PC-3 (cell line): Measurements from ENCODE around the gene SPIRE2. TPM values are rescaled to one million over a fixed set of nuclear protein-coding genes. Genes with fewer than 3 reads are reported as not detected.

Experiments
- ATAC-seq: fragments of 200-7000 bp; cut with Tn5 transposase; 2 replicates; pipeline ENCODE4 v1.9.1; 2020; ENCODE audit warnings: mild to moderate bottlenecking, moderate library complexity
- BruUV-seq: library from RNA; stranded (reverse); fragments of 400-500 nt; replicated peaks from 2 replicates; lab custom pipeline; 2021; lab: Mats Ljungman, UMichigan
- CTCF ChIA-PET: fragments of 300-600 bp; sonication (Branson Sonifier 250); formaldehyde crosslinking; loops from one replicate; lab custom pipeline; 2022; ENCODE audit warnings: antibody characterized with exemption; lab: Charles Lee
- POLR2A ChIA-PET: fragments of 300-600 bp; sonication (Branson Sonifier 250); formaldehyde crosslinking; loops from one replicate; lab custom pipeline; 2022; ENCODE audit warnings: antibody characterized with exemption; ENCODE audit not compliant: unreplicated experiment; lab: Charles Lee
- DNase-seq: peaks from one replicate; pipeline ENCODE4 v3.0.0-alpha.2; 2015
- H2AFZ ChIP-seq: fragments of 300-600 bp; sonication (generic); 2 replicates; pipeline ENCODE4 v1.6.0; 2016; ENCODE audit warnings: antibody characterized with exemption, low read length
- H3F3A ChIP-seq: fragments of 300-600 bp; sonication (generic); one replicate; pipeline ENCODE4 v1.6.0; 2017; ENCODE audit warnings: antibody characterized with exemption, low read length, control low read depth, mild to moderate bottlenecking; ENCODE audit not compliant: unreplicated experiment
- H3K27ac ChIP-seq: fragments of 300-600 bp; sonication (generic); 2 replicates; pipeline ENCODE4 v1.5.1; 2016; ENCODE audit warnings: mild to moderate bottlenecking, low read length
- H3K27me3 ChIP-seq: fragments of 300-600 bp; sonication (generic); 2 replicates; pipeline ENCODE4 v1.6.1; 2016; ENCODE audit warnings: low read length, mixed read lengths
- H3K36me3 ChIP-seq: fragments of 300-600 bp; sonication (generic); 2 replicates; pipeline ENCODE4 v1.6.1; 2016; ENCODE audit warnings: low read depth, mixed run types, low read length, mixed read lengths
- H3K4me1 ChIP-seq: fragments of 300-600 bp; sonication (generic); 2 replicates; pipeline ENCODE4 v1.5.1; 2016; ENCODE audit warnings: low read length; ENCODE audit not compliant: insufficient read depth
- H3K4me2 ChIP-seq: fragments of 300-600 bp; sonication (generic); 2 replicates; pipeline ENCODE4 v1.6.0; 2016; ENCODE audit warnings: low read length
- H3K4me3 ChIP-seq: fragments of 300-600 bp; sonication (generic); 2 replicates; pipeline ENCODE4 v1.5.1; 2016; ENCODE audit warnings: mild to moderate bottlenecking, low read length, mixed read lengths
- H3K79me2 ChIP-seq: fragments of 300-600 bp; sonication (generic); 2 replicates; pipeline ENCODE4 v1.6.1; 2017; ENCODE audit warnings: low read length, mixed read lengths
- H3K9ac ChIP-seq: fragments of 300-600 bp; sonication (generic); 2 replicates; pipeline ENCODE4 v1.6.0; 2016; ENCODE audit warnings: mild to moderate bottlenecking, low read length
- H3K9me2 ChIP-seq: fragments of 300-600 bp; sonication (generic); replicated peaks from 2 replicates; pipeline ENCODE4 v1.6.1; 2016; ENCODE audit warnings: mixed run types, low read length, mixed read lengths
- H3K9me3 ChIP-seq: fragments of 300-600 bp; sonication (generic); 2 replicates; pipeline ENCODE4 v1.6.1; 2016; ENCODE audit warnings: low read length, mixed read lengths
- H4K20me1 ChIP-seq: fragments of 300-600 bp; sonication (generic); 2 replicates; pipeline ENCODE4 v1.6.1; 2016; ENCODE audit warnings: low read length, mixed read lengths
- CTCF ChIP-seq: fragments of 300-600 bp; sonication (generic); conservative IDR thresholded peaks from 2 replicates; pipeline ENCODE4 v1.5.1; 2017; ENCODE audit warnings: antibody characterized with exemption, low read depth, mild to moderate bottlenecking, low read length
- EZH2 ChIP-seq: fragments of 300-600 bp; sonication (generic); IDR thresholded peaks from one replicate; pipeline ENCODE4 v1.6.1; 2017; ENCODE audit warnings: antibody characterized with exemption, mild to moderate bottlenecking, low read length; ENCODE audit not compliant: unreplicated experiment
- EZH2phosphoT487 ChIP-seq: fragments of 300-600 bp; sonication (generic); IDR thresholded peaks from 2 replicates; pipeline ENCODE4 v1.6.1; 2018; ENCODE audit warnings: mild to moderate bottlenecking, antibody characterized with exemption, low read length, borderline replicate concordance
- intact Hi-C: fragments of 100-400 bp; cut with micrococcal nuclease; formaldehyde crosslinking; loops from 2 replicates; pipeline ENCODE4 v1.9.0; 2023
- total RNA-seq: library from RNA; depleted of rRNA; stranded (reverse); fragments of >200 nt; gene quantifications from 2 replicates; pipeline ENCODE4 v1.2.3, GENCODE V29; 2014

SPIRE2 gene
- total RNA-seq, 1 experiment from 2014 or later, result 13.2 TPM

GRCh38 chr16:89847940-89848297 lies 19.6 kb downstream of the SPIRE2 start:
- ATAC-seq (no peak), DNase-seq (no peak)
- CTCF ChIA-PET, result no interaction called here
- POLR2A ChIA-PET, result no interaction called here
- Histone ChIP-seq H3K27ac (no peak overlapping the region), H3K9ac (no peak overlapping the region), H3K9me2 (no peaks in the 10 kb centered on the region), H3K36me3 (no peaks in the 10 kb centered on the region), H2AFZ (no peak overlapping the region), H3K9me3 (no peaks in the 10 kb centered on the region), H3K27me3 (no peaks in the 10 kb centered on the region), H3K4me2 (no peak overlapping the region), H3K4me1 (peaks cover 8% of the 10 kb centered on the region; the same call in 1 of the 2 replicates), H3F3A (no peaks in the 10 kb centered on the region), H4K20me1 (no peaks in the 10 kb centered on the region), H3K79me2 (no peaks in the 10 kb centered on the region), H3K4me3 (no peak overlapping the region)
- intact Hi-C loops, result no loop called here
- TF ChIP-seq CTCF (no peak), EZH2 (no peak), EZH2phosphoT487 (no peak)
- BruUV-seq, result no TSS peak

GRCh38 chr16:89848974-89849373 lies 20.7 kb downstream of the SPIRE2 start:
- DNase-seq, result no peak
- TF ChIP-seq EZH2phosphoT487 (no peak), CTCF (no peak), EZH2 (no peak)

DNA sequence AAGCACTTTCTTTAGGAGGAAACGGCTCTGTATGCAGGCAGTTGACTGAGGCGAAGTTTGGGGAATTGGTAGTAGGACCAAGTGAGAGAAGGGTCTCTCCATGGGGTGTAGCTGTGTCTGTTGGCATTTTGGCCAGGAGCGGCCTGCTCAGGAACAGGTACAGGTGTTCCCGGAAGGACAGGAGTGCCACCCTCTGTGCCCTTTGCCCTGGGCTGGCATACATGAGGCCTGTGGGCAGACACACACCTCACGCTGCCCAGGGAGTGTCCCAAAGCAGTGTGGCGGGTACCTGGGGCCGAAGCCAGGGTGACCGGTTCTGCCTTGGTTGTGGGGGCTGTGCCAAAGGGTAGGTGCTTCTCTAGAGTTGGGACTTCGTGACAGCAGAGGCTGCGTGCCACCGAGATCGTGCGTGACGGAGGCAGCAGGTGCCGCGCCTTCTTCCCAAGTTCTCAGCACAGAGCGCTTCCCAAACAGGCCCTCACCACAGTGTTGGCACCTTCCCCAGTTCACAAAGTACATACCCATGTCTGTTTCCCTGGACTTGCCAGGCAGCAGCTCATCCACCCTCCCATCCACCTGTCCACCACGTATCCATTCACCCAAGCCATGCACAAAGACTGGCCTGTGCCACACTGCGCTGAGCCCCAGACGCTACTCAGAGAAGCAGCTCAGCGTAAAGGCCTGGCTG lies 25.2 kb downstream of the SPIRE2 start:
- H2AFZ ChIP-seq, result no peak overlapping the region
- H3K36me3 ChIP-seq, result no peaks in the 10 kb centered on the region
- H3K79me2 ChIP-seq, result no peaks in the 10 kb centered on the region
- H3K4me1 ChIP-seq, result no peaks in the 10 kb centered on the region
- H3K27ac ChIP-seq, result no peak overlapping the region
- ChIA-PET POLR2A (no interaction called here), CTCF (no interaction called here)
- H4K20me1 ChIP-seq, result no peaks in the 10 kb centered on the region
- H3K9me3 ChIP-seq, result no peaks in the 10 kb centered on the region
- no peaks in the 10 kb centered on the region for H3F3A ChIP-seq
- ATAC-seq, result no peak
- H3K9me2 ChIP-seq, result no peaks in the 10 kb centered on the region
- no peaks in the 10 kb centered on the region for H3K27me3 ChIP-seq
- H3K4me2 ChIP-seq, result no peak overlapping the region
- BruUV-seq, result no TSS peak
- H3K4me3 ChIP-seq, result no peak overlapping the region
- intact Hi-C loops, result no loop called here
- TF ChIP-seq EZH2, result no peak
- TF ChIP-seq EZH2phosphoT487, result no peak
- no peak for TF ChIP-seq CTCF
- no peak for DNase-seq
- no peak overlapping the region for H3K9ac ChIP-seq

More at GRCh38 chr16:89848974-89849373, 20.7 kb downstream of the SPIRE2 start:
- Histone ChIP-seq H3K9me3 (no peaks in the 10 kb centered on the region), H3K4me1 (no peaks in the 10 kb centered on the region), H3K36me3 (no peaks in the 10 kb centered on the region), H2AFZ (no peak overlapping the region), H3F3A (no peaks in the 10 kb centered on the region), H3K27me3 (no peaks in the 10 kb centered on the region), H3K27ac (no peak overlapping the region), H3K4me2 (no peak overlapping the region), H4K20me1 (no peaks in the 10 kb centered on the region), H3K79me2 (no peaks in the 10 kb centered on the region), H3K9ac (no peak overlapping the region), H3K9me2 (no peaks in the 10 kb centered on the region), H3K4me3 (no peak overlapping the region)
- ATAC-seq, result no peak
- no TSS peak for BruUV-seq
- POLR2A ChIA-PET, result no interaction called here
- CTCF ChIA-PET, result interaction anchor here (0.6 kb wide), 1 partner anchor 32 kb away, joined by 5 read pairs; no protein-coding TSS in a partner anchor
- intact Hi-C loops, result no loop called here
